HCT116 (cell line): Measurements from ENCODE around the gene ANO8. TPM values are rescaled to one million over a fixed set of nuclear protein-coding genes. Genes with fewer than 3 reads are reported as not detected.

Source experiments
- ATAC-seq: fragments of 200-7000 bp; cut with Tn5 transposase; 2 replicates; pipeline ENCODE4 v1.9.1; 2020; ENCODE audit warnings: mild to moderate bottlenecking, moderate library complexity
- BruUV-seq: library from RNA; stranded (reverse); fragments of 400-500 nt; replicated peaks from 2 replicates; lab custom pipeline; 2021; lab: Mats Ljungman, UMichigan
- CTCF ChIA-PET: fragments of 300-600 bp; sonication (Branson Sonifier 250); formaldehyde crosslinking; loops from one replicate; lab custom pipeline; 2021; ENCODE audit warnings: antibody characterized with exemption; lab: Charles Lee
- POLR2A ChIA-PET: fragments of 300-600, 350-600 bp; sonication (Branson Sonifier 250); formaldehyde crosslinking; loops from one replicate; lab custom pipeline; 2021; ENCODE audit warnings: antibody characterized with exemption; lab: Charles Lee
- RAD21 ChIA-PET, 2 experiments: fragments of 300-600 bp; sonication (Branson Sonifier 250); formaldehyde crosslinking; loops; one replicate each; lab custom pipeline; 2023; ENCODE audit warnings: low total read pairs in 2 of 2; ENCODE audit not compliant: uncharacterized antibody in 2 of 2, unreplicated experiment in 2 of 2, low non-redundant PET in 1 of 2; lab: Charles Lee
- DNase-seq: peaks from one replicate; pipeline ENCODE4 v3.0.0-alpha.2; 2010; ENCODE audit warnings: low read depth, low spot score
- H2AFZ ChIP-seq: fragments of 200-600 bp; shearing (Covaris generic), sonication (generic); 2 replicates; pipeline ENCODE4 v1.6.1; 2017; ENCODE audit warnings: low read depth, mixed run types, mixed read lengths, antibody characterized with exemption, low read length; ENCODE audit not compliant: poor library complexity, severe bottlenecking
- H3K27ac ChIP-seq: 2 replicates; pipeline ENCODE4 v1.5.1; 2012; ENCODE audit warnings: low read depth, low read length
- H3K27me3 ChIP-seq: fragments of 200-600 bp; sonication (generic); 2 replicates; pipeline ENCODE4 v1.6.1; 2016; ENCODE audit warnings: mixed run types, low read length, mixed read lengths; ENCODE audit not compliant: insufficient read depth
- H3K36me3 ChIP-seq, 2 experiments: fragments of 200-500 bp in 1 of 2; fragments of 200-600 bp in 1 of 2; sonication (Bioruptor generic) in 1 of 2; sonication (generic) in 1 of 2; 2 replicates each; pipeline versions ENCODE4 v1.5.1 to v1.6.1; 2014 to 2016; ENCODE audit warnings: low read length in 2 of 2, inconsistent platforms in 1 of 2, mixed read lengths in 1 of 2, mixed run types in 1 of 2; ENCODE audit not compliant: insufficient read depth in 2 of 2, control insufficient read depth in 1 of 2
- H3K4me1 ChIP-seq, 2 experiments: fragments of 200-600 bp in 1 of 2; sonication (generic) in 1 of 2; 2 replicates each; pipeline versions ENCODE4 v1.5.1 to v1.6.1; 2012 to 2017; ENCODE audit warnings: low read length in 2 of 2, inconsistent platforms in 1 of 2, mild to moderate bottlenecking in 1 of 2, mixed read lengths in 1 of 2, mixed run types in 1 of 2, moderate library complexity in 1 of 2; ENCODE audit not compliant: insufficient read depth in 2 of 2, control insufficient read depth in 1 of 2
- H3K4me2 ChIP-seq: fragments of 200-600 bp; sonication (generic); 2 replicates; pipeline ENCODE4 v1.6.1; 2017; ENCODE audit warnings: mixed run types, low read length, mixed read lengths
- H3K4me3 ChIP-seq, 2 experiments: fragments of 200-600 bp in 1 of 2; sonication (generic) in 1 of 2; replicated peaks in 1 of 2; 2 replicates each; pipeline ENCODE4 v1.5.1; 2011 to 2016; ENCODE audit warnings: low read length in 2 of 2, control low read depth in 1 of 2, low read depth in 1 of 2, mild to moderate bottlenecking in 1 of 2, mixed read lengths in 1 of 2, mixed run types in 1 of 2
- H3K79me2 ChIP-seq: fragments of 200-600 bp; sonication (generic); 2 replicates; pipeline ENCODE4 v1.6.1; 2017; ENCODE audit warnings: mild to moderate bottlenecking, mixed run types, low read length, moderate library complexity, mixed read lengths; ENCODE audit not compliant: insufficient read depth
- H3K9ac ChIP-seq: fragments of 200-600 bp; sonication (generic); 2 replicates; pipeline ENCODE4 v1.6.1; 2016; ENCODE audit warnings: low read length, mixed read lengths
- H3K9me2 ChIP-seq: fragments of 200-600 bp; sonication (generic), shearing (Covaris generic); 2 replicates; pipeline ENCODE4 v1.6.1; 2017; ENCODE audit warnings: mixed run types, mild to moderate bottlenecking, moderate library complexity; ENCODE audit not compliant: insufficient read depth
- H3K9me3 ChIP-seq, 2 experiments: fragments of 200-500 bp in 1 of 2; fragments of 200-600 bp in 1 of 2; sonication (Bioruptor generic) in 1 of 2; sonication (generic) in 1 of 2; 2 replicates each; pipeline ENCODE4 v1.6.1; 2014 to 2017; ENCODE audit warnings: low read length in 2 of 2, mixed read lengths in 2 of 2, inconsistent platforms in 1 of 2, low read depth in 1 of 2, mild to moderate bottlenecking in 1 of 2, mixed run types in 1 of 2, moderate library complexity in 1 of 2; ENCODE audit not compliant: control insufficient read depth in 1 of 2, insufficient read depth in 1 of 2
- H4K20me1 ChIP-seq: fragments of 200-600 bp; sonication (generic), shearing (Covaris generic); 2 replicates; pipeline ENCODE4 v1.6.1; 2017; ENCODE audit warnings: mixed run types, mild to moderate bottlenecking, moderate library complexity; ENCODE audit not compliant: insufficient read depth
- ATF3 ChIP-seq: IDR thresholded peaks from 2 replicates; pipeline ENCODE4 v1.6.1; 2012
- CBX3 ChIP-seq: IDR thresholded peaks from 2 replicates; pipeline ENCODE4 v1.6.1; 2012; ENCODE audit warnings: low read depth
- EZH2 ChIP-seq: fragments of 200-600 bp; sonication (generic); IDR thresholded peaks from 2 replicates; pipeline ENCODE4 v1.6.1; 2017; ENCODE audit warnings: antibody characterized with exemption, mixed run types
- FOSL1 ChIP-seq: IDR thresholded peaks from 2 replicates; pipeline ENCODE4 v1.6.1; 2012; ENCODE audit warnings: low read depth
- REST ChIP-seq: IDR thresholded peaks from 2 replicates; pipeline ENCODE4 v1.6.1; 2012; ENCODE audit warnings: low read depth
- SIN3A ChIP-seq: IDR thresholded peaks from 2 replicates; pipeline ENCODE4 v1.6.1; 2012; ENCODE audit warnings: low read depth
- SP1 ChIP-seq: IDR thresholded peaks from 2 replicates; pipeline ENCODE4 v1.6.1; 2012; ENCODE audit warnings: low read depth
- ZBTB33 ChIP-seq: IDR thresholded peaks from 2 replicates; pipeline ENCODE4 v1.6.1; 2011; ENCODE audit warnings: mild to moderate bottlenecking, low read length, moderate library complexity; ENCODE audit not compliant: insufficient replicate concordance; ENCODE audit errors: extremely low read depth
- ZFX ChIP-seq: fragments of 450-650 bp; IDR thresholded peaks from 2 replicates; pipeline ENCODE4 v1.6.1; 2017
- intact Hi-C: fragments of 100-400 bp; cut with micrococcal nuclease; formaldehyde crosslinking; loops from 2 replicates; pipeline ENCODE4 v1.10.0; 2022
- total RNA-seq: library from RNA; stranded (reverse); gene quantifications from one replicate; pipeline ENCODE4 v1.2.1, GENCODE V29; 2021; ENCODE audit not compliant: unreplicated experiment

ANO8 gene
- total RNA-seq, 1 experiment from 2014 or later: 22.9 TPM

GRCh38 chr19:17328517-17329365, 5.9 kb downstream of the ANO8 start:
- ChIA-PET CTCF (interaction anchor here (0.6 to 3.0 kb wide), 3 partner anchors 7 to 263 kb away, joined by 4 to 12 read pairs (median 4); no protein-coding TSS in a partner anchor), RAD21 (no interaction called here), POLR2A (interaction anchor here (0.6 to 2.8 kb wide), 5 partner anchors 10 to 71 kb away, joined by 3 to 9 read pairs (median 6); partner anchors contain the start of gene DDA1)
- Histone ChIP-seq H3K4me3 (peak overlapping the region; percentile 50 to 65), H3K27me3 (no peaks in the 10 kb centered on the region), H3K9ac (peak overlapping the region; percentile 67), H3K9me2 (no peaks in the 10 kb centered on the region), H2AFZ (no peak overlapping the region), H4K20me1 (no peaks in the 10 kb centered on the region), H3K79me2 (no peaks in the 10 kb centered on the region), H3K4me2 (peak overlapping the region; percentile 86), H3K9me3 (no peaks in the 10 kb centered on the region), H3K27ac (peak overlapping the region; percentile 90), H3K4me1 (peaks cover 16 to 34% of the 10 kb centered on the region in 2 experiments), H3K36me3 (no peaks in the 10 kb centered on the region)
- DNase-seq (no peak), ATAC-seq (no peak)
- intact Hi-C loops: no loop called here
- BruUV-seq: no TSS peak
- TF ChIP-seq ATF3 (no peak), SIN3A (no peak), ZBTB33 (no peak), SP1 (no peak), FOSL1 (no peak), ZFX (no peak), REST (no peak), EZH2 (no peak), CBX3 (no peak)
